Measurements from ENCODE around the gene KLF7.

Gene KLF7

DNA sequence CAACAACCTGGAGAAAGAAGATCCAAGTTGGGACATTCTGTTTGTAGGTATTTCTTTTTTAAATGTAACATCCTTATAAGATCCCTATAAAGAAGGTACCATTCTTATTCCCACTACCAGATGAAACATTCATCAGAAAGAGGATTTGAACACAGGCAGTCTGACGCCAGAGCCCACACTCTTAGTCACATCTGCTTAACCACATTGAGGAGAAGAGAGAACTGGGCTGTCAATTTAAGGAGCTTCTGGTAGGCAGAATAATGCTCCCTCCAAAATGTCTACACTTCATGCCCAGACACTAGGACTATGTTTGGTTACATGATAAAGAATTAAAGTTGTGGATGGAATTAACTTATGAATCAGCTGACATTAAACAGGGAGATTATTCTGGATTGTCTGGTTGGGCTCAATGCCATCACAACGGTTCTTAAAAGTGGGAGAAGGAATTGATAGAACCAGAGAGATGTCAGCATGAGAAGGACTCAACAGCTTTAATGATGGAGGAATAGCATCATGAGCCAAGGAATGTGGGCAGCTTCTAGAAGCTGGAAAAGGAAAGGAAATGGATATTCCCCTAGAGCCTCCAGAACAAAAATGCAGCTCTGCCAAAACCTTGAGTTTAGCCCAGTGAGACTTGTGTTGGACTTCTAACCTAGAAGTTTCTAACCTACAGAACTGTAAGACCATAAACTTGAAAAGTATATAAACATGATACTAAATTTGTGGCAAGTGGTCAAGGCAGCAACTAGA lies 82.2 kb downstream of the KLF7 start:
- Histone ChIP-seq H3K27me3 (ENCODE audit: insufficient read depth, poor library complexity, severe bottlenecking) (no peaks in the 10 kb centered on the region), H3K27ac (replicated peaks) (no peak overlapping the region), H3K4me3 (replicated peaks; ENCODE audit: insufficient read depth, low read length) (no peak overlapping the region)
- DNase-seq (ENCODE audit: low read depth in 1 of 2, low spot score in 1 of 2), result no peak
- TF ChIP-seq SPI1 (IDR thresholded peaks at IDR 0.05; ENCODE audit: borderline replicate concordance, low read depth) (no peak), POLR2AphosphoS5 (IDR thresholded peaks at IDR 0.05; ENCODE audit: low read depth) (no peak), GABPA (IDR thresholded peaks at IDR 0.05; ENCODE audit: low read depth) (no peak), CTCF (IDR thresholded peaks at IDR 0.05; ENCODE audit: insufficient read depth, low read length) (no peak)
- TF ChIP-seq, protein P1, sequence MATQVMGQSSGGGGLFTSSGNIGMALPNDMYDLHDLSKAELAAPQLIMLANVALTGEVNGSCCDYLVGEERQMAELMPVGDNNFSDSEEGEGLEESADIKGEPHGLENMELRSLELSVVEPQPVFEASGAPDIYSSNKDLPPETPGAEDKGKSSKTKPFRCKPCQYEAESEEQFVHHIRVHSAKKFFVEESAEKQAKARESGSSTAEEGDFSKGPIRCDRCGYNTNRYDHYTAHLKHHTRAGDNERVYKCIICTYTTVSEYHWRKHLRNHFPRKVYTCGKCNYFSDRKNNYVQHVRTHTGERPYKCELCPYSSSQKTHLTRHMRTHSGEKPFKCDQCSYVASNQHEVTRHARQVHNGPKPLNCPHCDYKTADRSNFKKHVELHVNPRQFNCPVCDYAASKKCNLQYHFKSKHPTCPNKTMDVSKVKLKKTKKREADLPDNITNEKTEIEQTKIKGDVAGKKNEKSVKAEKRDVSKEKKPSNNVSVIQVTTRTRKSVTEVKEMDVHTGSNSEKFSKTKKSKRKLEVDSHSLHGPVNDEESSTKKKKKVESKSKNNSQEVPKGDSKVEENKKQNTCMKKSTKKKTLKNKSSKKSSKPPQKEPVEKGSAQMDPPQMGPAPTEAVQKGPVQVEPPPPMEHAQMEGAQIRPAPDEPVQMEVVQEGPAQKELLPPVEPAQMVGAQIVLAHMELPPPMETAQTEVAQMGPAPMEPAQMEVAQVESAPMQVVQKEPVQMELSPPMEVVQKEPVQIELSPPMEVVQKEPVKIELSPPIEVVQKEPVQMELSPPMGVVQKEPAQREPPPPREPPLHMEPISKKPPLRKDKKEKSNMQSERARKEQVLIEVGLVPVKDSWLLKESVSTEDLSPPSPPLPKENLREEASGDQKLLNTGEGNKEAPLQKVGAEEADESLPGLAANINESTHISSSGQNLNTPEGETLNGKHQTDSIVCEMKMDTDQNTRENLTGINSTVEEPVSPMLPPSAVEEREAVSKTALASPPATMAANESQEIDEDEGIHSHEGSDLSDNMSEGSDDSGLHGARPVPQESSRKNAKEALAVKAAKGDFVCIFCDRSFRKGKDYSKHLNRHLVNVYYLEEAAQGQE (IDR thresholded peaks at IDR 0.05; ENCODE audit: insufficient replicate concordance, low read depth), result no peak

DNA sequence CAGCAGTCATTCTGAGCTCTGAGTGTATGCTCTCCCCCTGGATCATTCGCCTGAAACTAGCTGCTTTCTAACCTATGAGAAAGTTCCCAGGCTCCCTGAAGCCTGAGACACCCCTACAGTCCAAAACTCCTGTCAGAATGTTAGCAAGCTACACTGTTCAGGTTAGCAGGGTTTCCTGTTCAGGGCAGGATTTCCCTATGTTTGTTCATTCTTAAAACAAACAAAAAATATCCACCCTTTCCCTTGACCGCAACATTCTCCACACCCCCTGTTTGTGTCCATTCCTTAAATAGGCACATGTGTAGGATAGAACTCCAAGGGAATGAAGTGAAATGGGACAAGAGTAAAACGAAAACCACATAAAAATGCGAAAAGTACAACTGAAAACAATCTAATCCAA lies 83.1 kb downstream of the KLF7 start:
- H3K27ac ChIP-seq (replicated peaks), result no peak overlapping the region
- H3K27me3 ChIP-seq (ENCODE audit: insufficient read depth, poor library complexity, severe bottlenecking), result no peaks in the 10 kb centered on the region
- H3K4me3 ChIP-seq (replicated peaks; ENCODE audit: insufficient read depth, low read length), result no peak overlapping the region
- TF ChIP-seq, protein P1 (IDR thresholded peaks at IDR 0.05; ENCODE audit: insufficient replicate concordance, low read depth), result no peak
- TF ChIP-seq GABPA (IDR thresholded peaks at IDR 0.05; ENCODE audit: low read depth) (no peak), POLR2AphosphoS5 (IDR thresholded peaks at IDR 0.05; ENCODE audit: low read depth) (no peak), CTCF (IDR thresholded peaks at IDR 0.05; ENCODE audit: insufficient read depth, low read length) (no peak), SPI1 (IDR thresholded peaks at IDR 0.05; ENCODE audit: borderline replicate concordance, low read depth) (no peak)
- DNase-seq (ENCODE audit: low read depth in 1 of 2, low spot score in 1 of 2), result no peak

DNA sequence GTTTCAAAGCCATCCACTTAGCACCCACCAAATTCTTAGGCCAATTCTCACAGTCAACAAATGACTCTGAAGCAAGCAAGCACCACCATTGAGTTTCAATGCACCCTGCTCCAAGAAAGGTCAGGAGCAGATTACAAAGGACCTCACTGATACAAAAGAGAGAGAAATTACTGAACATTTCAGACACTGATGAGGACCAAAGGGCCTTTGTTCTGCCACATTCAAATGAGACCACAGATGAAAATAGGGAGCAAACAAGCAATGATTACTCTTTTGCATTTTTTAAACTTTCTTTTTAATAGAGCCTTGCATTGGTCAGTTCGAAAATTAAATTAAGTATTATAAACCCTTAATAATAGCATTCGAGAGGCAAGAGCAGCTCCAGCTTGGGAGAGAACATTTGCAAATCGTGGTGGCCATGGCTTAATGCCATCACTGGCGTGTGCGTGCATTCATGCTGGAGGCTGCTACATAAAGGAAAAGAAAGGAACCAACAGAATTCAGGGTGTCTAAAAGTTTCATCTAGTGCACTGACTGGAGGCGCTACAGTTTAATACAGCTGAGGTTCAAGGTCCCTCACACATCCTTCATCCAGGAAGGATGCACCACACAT lies 87.5 kb downstream of the KLF7 start:
- TF ChIP-seq CTCF (IDR thresholded peaks at IDR 0.05; ENCODE audit: insufficient read depth, low read length) (no peak), SPI1 (IDR thresholded peaks at IDR 0.05; ENCODE audit: borderline replicate concordance, low read depth) (no peak), GABPA (IDR thresholded peaks at IDR 0.05; ENCODE audit: low read depth) (no peak), POLR2AphosphoS5 (IDR thresholded peaks at IDR 0.05; ENCODE audit: low read depth) (no peak)
- TF ChIP-seq, protein P1 (IDR thresholded peaks at IDR 0.05; ENCODE audit: insufficient replicate concordance, low read depth), result no peak
- no peak for DNase-seq (ENCODE audit: low read depth in 1 of 2, low spot score in 1 of 2)
- Histone ChIP-seq H3K27me3 (ENCODE audit: insufficient read depth, poor library complexity, severe bottlenecking) (no peaks in the 10 kb centered on the region), H3K27ac (replicated peaks) (no peak overlapping the region), H3K4me3 (replicated peaks; ENCODE audit: insufficient read depth, low read length) (no peak overlapping the region)
